HG02588 (cell line): Measurements from ENCODE around the gene S100PBP.

Source experiments
- ATAC-seq: cut with Tn5 transposase; IDR thresholded peaks from one replicate; pipeline ENCODE4 v1.9.1; 2021; ENCODE audit warnings: mild to moderate bottlenecking, moderate library complexity; ENCODE audit not compliant: unreplicated experiment

Gene S100PBP

DNA sequence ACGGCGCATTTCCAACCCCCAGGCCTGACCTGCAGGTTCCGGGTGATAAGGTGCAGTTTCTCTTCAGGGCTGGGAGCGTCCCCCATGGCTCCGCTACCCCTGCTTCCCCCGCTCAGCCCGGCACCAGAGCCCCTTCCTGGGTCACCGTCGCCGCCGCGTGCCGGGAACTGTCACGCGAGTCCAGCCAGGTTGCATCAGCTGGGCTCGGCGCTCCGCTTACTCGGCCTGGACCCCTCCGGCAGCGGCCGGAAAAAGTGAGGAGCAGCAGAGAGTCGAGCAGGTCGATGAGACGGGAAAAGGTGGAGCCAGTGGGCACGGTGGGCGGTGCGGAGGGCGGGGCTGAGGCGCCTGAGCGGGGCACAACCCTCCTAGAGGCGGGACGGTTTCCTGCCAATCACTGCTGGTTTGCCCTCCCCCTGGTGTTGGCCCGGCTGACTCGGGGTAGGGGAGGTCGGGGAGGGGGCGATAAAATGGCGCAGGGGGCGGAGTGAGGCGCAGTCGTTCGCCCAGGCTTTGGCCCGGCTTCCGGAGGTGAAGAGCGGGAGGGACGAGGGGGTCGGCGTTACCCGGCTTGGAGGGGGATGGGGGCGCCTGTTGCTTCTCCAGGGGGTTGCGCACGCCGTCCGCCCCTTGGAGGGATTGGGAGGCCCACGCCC, at the start of gene S100PBP, which contains the start of gene YARS1:
S100PBP (plus strand) TSS at position 495 of the 656 bp plus-strand sequence. CDS start 8,447 bp downstream, outside the sequence.
YARS1 (minus strand) TSS at position 200 of the 656 bp plus-strand sequence; CDS start at position 86, 114 bp downstream.
- ATAC-seq: peak; percentile 72

- ATAC-seq: no peak
Measured at GRCh38 chr1:32768110-32768850, 49.2 kb upstream of the S100PBP start.

- ATAC-seq: no peak
Measured at GRCh38 chr1:32769524-32770220, 47.8 kb upstream of the S100PBP start.

DNA sequence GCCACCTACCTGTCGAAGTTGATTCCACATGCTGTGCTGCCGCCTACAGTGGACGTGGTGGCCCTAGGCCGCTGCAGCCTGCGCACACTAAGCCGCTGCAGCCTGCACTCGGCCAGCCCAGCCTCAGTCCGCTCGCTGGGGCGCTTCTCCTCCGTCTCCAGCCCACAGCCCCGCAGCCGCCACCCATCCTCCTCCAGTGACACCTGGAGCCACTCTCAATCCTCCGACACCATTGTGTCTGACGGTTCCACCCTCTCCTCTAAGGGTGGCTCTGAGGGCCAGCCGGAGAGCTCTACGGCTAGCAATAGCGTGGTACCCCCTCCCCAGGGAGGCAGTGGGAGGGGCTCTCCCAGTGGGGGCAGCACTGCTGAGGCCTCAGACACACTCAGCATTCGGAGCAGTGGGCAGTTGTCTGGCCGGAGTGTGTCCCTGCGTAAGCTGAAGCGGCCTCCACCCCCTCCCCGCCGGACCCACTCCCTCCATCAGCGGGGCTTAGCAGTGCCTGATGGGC, 47.2 kb upstream of the S100PBP start:
- no peak for ATAC-seq

DNA sequence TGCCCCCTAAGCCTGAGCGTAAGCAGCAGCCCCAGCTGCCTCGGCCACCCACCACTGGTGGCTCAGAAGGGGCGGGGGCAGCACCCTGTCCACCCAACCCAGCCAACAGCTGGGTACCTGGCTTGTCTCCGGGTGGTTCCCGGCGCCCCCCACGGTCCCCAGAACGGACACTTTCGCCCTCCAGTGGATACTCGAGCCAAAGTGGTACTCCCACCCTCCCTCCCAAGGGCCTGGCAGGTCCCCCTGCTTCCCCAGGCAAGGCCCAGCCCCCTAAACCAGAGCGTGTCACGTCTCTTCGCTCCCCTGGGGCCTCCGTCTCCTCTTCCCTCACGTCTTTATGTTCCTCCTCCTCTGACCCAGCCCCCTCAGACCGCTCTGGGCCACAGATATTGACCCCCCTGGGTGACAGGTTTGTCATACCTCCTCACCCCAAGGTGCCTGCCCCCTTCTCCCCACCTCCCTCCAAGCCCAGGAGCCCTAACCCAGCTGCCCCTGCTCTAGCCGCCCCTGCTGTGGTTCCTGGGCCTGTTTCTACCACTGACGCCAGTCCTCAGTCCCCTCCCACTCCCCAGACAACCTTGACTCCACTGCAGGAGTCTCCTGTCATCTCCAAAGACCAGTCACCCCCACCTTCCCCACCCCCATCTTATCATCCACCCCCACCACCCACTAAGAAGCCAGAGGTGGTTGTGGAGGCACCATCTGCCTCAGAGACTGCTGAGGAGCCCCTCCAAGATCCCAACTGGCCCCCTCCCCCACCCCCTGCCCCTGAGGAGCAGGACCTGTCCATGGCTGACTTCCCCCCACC, 46.5 kb upstream of the S100PBP start:
- ATAC-seq: no peak

DNA sequence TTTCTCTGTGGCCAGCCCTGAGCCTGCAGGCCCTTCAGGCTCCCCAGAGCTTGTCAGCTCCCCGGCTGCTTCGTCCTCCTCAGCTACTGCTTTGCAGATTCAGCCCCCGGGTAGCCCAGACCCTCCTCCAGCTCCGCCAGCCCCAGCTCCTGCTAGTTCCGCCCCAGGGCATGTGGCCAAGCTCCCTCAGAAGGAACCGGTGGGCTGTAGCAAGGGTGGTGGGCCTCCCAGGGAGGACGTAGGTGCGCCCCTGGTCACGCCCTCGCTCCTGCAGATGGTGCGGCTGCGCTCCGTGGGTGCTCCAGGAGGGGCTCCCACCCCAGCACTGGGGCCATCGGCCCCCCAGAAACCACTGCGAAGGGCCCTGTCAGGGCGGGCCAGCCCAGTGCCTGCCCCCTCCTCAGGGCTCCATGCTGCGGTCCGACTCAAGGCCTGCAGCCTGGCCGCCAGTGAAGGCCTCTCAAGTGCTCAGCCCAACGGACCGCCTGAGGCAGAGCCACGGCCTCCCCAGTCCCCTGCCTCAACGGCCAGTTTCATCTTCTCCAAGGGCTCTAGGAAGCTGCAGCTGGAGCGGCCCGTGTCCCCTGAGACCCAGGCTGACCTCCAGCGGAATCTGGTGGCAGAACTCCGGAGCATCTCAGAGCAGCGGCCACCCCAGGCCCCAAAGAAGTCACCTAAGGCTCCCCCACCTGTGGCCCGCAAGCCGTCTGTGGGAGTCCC, 45.7 kb upstream of the S100PBP start:
- ATAC-seq: no peak

GRCh38 chr1:32772281-32773017, 45.0 kb upstream of the S100PBP start:
- ATAC-seq: no peak

DNA sequence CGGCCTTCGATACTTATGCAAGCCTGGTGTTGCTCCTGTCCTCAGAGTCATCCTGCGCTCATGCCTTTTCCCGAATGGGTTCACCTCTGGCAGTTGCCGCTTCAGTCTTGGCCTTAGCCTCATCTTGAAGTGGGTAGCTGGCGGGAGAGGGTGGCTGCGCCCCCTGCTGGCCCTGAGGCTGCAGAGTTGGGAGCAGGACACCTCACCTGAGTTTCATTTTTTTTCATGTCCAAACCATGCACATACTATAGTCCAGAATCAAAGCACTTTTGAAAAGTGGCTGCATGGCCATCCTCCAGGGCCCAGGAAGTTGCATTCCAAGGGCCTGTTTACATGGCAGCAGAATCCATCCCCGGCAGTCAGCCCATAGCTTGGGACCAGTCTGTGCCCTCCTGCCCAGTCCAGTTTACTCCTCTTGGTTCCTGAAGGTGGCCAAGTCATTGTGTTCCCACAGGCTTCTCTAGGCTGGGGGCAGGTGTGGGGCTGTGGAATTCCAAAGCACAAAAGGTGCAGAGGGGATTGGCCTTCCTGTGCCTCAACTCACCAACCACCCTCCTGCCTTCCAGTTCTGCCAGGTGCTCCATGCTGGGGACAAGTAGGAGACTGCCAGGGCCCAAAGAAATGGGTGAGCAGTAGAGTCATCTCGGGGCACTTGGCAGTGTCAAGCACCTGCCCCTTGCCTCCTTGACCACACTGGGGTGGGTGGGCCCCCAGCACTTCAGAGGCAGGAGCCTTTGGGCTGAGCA, 44.3 kb upstream of the S100PBP start:
- ATAC-seq: no peak

- ATAC-seq: no peak
Measured at GRCh38 chr1:32773764-32774463, 43.5 kb upstream of the S100PBP start.

DNA sequence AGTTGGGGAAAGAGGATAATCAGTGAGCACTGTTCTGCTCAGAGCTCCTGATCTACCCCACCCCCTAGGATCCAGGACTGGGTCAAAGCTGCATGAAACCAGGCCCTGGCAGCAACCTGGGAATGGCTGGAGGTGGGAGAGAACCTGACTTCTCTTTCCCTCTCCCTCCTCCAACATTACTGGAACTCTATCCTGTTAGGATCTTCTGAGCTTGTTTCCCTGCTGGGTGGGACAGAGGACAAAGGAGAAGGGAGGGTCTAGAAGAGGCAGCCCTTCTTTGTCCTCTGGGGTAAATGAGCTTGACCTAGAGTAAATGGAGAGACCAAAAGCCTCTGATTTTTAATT, 43.0 kb upstream of the S100PBP start:
- ATAC-seq: no peak

DNA sequence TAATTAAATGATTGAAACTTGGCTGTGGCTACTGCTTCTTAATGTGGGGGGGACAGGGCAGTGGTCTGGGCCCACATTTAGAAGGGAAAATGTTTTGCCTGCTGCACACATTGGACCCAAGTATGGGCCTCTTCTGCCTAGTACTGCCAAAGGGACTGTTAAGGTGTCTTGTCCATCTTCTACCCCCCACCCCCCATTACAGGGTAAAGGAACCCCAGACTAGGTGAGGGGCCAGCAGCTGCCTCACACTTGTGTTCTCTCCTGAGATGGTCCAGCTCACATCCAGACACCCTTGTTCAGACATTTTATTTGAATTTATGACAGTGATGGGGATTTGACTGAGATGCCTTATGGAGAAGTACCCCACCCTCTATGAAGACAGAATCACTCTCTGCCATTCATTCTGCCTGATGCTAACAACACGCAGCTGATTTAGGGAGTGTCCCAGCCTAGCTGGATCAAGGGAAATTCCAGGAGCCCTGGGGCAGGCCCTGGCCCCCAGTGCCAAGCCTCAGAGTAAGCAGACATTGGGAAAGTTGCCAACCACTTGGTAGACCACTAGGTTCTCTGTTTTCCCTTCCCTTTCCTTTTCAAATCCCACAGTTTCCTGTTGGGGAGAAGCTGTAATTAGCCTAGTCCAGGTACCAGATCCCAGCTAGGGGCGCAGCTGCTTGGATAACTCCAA, 42.4 kb upstream of the S100PBP start:
- no peak for ATAC-seq

DNA sequence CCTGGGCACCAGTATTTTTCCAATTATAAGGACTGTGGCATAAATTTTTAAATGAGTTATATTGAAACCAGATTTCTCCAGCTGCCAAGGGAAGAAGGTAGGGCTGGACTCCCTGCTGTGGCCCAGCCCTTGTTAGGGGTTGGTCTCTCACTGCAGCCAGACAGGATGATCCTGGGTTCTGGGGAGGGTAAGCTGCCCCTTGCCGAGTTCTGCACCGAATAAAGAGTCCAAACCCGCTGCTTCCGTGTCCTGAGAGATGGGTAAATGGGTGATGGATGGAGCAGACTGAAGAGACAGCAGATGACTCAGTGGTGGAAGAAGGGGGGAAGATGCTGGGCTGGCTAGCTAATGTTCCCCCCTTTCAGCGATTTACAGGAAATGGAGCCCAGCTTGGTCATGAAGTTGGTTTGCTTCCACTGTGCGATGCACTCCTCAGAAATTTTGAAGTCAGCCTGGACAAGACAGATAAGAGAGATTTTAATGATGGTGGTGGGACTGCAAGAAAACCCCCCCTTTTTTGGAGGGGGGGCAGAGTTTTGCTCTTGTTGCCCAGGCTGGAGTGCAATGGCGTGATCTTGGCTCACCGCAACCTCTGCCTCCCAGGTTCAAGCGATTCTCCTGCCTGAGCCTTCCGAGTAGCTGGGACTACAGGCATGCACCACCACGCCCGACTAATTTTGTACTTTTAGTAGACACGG, 41.7 kb upstream of the S100PBP start:
- ATAC-seq: no peak

DNA sequence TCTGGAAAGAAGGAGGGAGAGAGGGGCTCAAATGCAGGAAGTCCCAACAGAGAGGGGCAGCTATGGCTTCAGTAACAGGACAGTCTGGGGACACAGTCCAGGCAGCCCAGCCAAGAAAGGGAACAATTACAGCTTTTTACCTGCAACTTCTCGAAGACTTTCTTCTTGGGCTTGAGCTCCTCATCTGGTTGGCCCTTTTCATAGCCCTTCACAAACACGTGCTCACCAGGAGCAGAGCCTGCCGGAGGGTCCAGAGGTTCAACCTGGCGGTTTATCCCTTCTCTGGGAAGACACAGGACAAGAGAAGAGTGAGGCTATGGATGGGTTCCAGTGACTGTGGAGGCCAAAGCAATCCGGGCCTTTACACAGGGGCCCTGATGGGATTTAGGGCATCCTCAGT, 38.2 kb upstream of the S100PBP start:
- no peak for ATAC-seq

DNA sequence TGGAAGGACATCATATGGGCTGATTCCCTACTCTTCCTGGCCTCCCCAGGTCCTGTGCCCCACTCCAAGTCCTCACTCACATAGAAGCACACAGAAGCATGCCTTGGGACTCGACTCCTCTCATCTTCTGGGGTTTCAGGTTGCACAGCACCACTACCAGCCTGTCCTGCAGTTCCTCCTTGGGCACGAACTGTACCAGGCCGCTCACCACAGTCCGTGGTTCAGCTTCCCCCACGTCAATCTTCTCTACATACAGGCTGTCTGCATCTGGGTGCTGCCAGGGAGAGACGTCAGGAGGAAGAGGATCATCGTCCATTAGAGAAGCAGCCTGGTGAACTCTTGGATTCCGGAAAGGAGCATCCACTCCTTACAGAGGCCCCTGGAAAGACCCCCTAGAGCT, 37.4 kb upstream of the S100PBP start:
- ATAC-seq: no peak

DNA sequence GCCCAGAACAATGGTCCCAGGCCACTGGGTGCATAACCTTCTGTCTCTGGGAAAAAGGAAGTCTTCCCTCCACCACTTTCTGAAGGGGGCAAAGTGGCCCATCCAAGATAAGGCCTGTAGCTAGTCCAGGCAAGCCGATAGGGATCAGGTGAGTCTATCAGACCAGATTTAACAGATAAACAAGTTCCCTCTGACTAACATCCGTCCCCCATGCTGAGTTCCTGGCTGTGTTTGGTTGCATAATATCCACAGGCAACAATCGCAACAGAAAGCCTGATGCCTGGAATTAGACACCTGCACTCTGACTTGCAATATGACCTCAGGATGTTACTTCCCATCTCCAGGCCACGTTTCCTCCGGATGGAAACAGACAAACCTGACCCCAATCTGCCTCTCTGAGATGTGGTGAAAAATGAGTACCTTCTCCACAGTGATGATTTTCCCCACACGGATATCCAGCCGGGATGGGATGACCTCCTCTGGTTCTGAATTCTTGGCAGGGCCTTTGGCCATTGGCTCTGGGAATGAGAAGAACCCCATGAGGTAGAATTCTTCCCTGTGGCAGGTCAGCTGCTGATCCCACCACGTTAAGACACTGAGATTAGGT, 36.7 kb upstream of the S100PBP start:
- no peak for ATAC-seq

DNA sequence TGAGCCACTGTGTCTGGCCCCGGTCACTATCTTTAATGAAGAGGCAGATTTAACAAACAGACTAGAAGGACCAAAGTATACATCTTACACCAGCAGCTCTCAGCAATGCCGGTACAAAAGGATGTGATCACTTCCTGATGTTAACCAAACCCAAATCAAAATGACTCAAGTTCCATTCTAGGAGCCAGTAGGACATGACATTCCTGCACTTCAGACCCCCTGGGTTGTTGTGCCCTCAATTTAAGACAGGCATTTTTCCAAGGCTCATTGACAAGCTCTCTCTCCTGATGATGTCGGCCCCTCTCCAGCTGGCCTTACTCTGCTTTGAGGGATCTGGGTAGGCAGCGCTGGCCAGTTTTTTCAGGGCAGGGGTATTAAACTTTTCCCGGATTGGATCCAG, 35.4 kb upstream of the S100PBP start:
- ATAC-seq: no peak

- ATAC-seq: no peak
Measured at GRCh38 chr1:32783851-32784250, 33.6 kb upstream of the S100PBP start.
